Endothelial cell of umbilical vein (primary cell): ENCODE measurements around the gene VPS8.
"Not testable (repeated sequence)": the region's sequence is repeated elsewhere in the genome, so short reads cannot be mapped to it uniquely, and the experiment has no call there.

Experiments used
- CTCF ChIP-seq, 2 donors: IDR thresholded peaks; 1 replicate in 1 of 2; 2 replicates in 1 of 2; pipeline ENCODE4 v1.5.1; 2011; ENCODE audit warnings: low read length in 2 of 2, mild to moderate bottlenecking in 2 of 2, moderate library complexity in 2 of 2, control low read depth in 1 of 2, inconsistent platforms in 1 of 2, low read depth in 1 of 2; ENCODE audit not compliant: insufficient read depth in 1 of 2; ENCODE audit errors: extremely low read depth in 1 of 2
- EZH2 ChIP-seq: IDR thresholded peaks from 2 replicates; pipeline ENCODE4 v1.6.1; 2012; ENCODE audit warnings: borderline replicate concordance, low read depth, mild to moderate bottlenecking, moderate library complexity, low read length, inconsistent platforms; ENCODE audit not compliant: severe bottlenecking
- JUN ChIP-seq: IDR thresholded peaks from 2 replicates; pipeline ENCODE4 v1.6.1; 2011; ENCODE audit warnings: borderline replicate concordance, low read depth; ENCODE audit not compliant: insufficient read length, insufficient read depth
- POLR2A ChIP-seq: IDR thresholded peaks from 2 replicates; pipeline ENCODE4 v1.6.1; 2012; ENCODE audit warnings: low read depth, mild to moderate bottlenecking, control low read depth, low read length
- POLR2AphosphoS5 ChIP-seq: IDR thresholded peaks from 2 replicates; pipeline ENCODE4 v1.6.1; 2012; ENCODE audit warnings: low read depth, mild to moderate bottlenecking, control low read depth, low read length, moderate library complexity; ENCODE audit not compliant: insufficient read depth

GRCh38 chr3:185017584-185017983, 205.6 kb downstream of the VPS8 start:
- TF ChIP-seq JUN; POLR2A; CTCF (IDR thresholded peaks at IDR 0.05; ENCODE audit: extremely low read depth in 1 of 2, insufficient read depth in 1 of 2, low read depth in 1 of 2, low read length in 2 of 2); POLR2AphosphoS5; EZH2: not testable (repeated sequence)
